HUES48 (cell line): ENCODE measurements around the gene SCAF8.
"Not testable (repeated sequence)": the region's sequence is repeated elsewhere in the genome, so short reads cannot be mapped to it uniquely, and the experiment has no call there.

ENCODE experiments used
- H3K27ac ChIP-seq: one replicate; pipeline ENCODE4 v1.7.0; 2013; ENCODE audit warnings: low read depth, low read length, inconsistent platforms
- H3K27me3 ChIP-seq: 2 replicates; pipeline ENCODE4 v1.6.1; 2013; ENCODE audit warnings: mild to moderate bottlenecking, low read length; ENCODE audit not compliant: control insufficient read depth, insufficient read depth
- H3K36me3 ChIP-seq: 2 replicates; pipeline ENCODE4 v1.6.1; 2013; ENCODE audit warnings: low read length; ENCODE audit not compliant: control insufficient read depth, insufficient read depth
- H3K4me1 ChIP-seq: 2 replicates; pipeline ENCODE4 v1.6.1; 2013; ENCODE audit warnings: mild to moderate bottlenecking, low read length; ENCODE audit not compliant: control insufficient read depth, insufficient read depth
- H3K4me3 ChIP-seq: 2 replicates; pipeline ENCODE4 v1.5.1; 2013; ENCODE audit warnings: mild to moderate bottlenecking, low read depth, low read length
- H3K9ac ChIP-seq: 2 replicates; pipeline ENCODE4 v1.6.1; 2013; ENCODE audit warnings: mild to moderate bottlenecking, low read depth, low read length, moderate library complexity
- H3K9me3 ChIP-seq: 2 replicates; pipeline ENCODE4 v1.6.1; 2013; ENCODE audit warnings: low read length; ENCODE audit not compliant: control insufficient read depth, insufficient read depth

SCAF8 gene

DNA sequence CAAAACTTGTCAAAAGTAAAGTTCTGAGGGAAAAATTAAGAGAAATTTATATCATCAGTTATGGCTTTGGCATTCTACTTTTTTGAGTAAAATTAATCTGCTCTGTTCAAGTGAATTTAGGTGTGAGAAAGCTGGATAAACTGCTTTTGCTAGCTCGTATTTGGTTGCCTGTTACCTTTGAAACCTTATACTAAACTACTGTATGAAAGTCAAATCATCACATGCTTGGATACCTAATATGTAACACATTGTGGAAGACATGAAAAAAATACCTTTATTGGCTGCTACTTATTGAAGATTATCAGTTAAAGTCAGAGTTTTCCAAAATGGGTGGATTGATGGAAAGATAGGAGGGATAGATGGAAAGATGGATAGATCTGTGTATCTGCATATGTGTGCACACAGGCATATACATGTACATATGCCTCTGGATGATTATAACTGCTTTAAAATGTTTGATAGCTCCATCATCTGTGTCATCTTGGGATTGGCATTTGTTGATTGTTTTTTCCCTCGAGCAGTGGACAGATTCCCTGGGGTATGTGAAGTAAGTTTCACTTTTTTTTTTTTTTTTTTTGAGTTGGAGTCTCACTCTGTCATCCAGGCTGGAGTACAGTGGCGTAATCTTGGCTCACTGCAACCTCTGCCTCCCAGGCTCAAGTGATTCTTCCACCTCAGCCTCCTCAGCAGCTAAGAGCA, 24.3 kb downstream of the SCAF8 start:
- no peaks in the 10 kb centered on the region for H3K9me3 ChIP-seq
- no peak overlapping the region for H3K4me3 ChIP-seq
- peaks cover 27% of the 10 kb centered on the region for H3K4me1 ChIP-seq
- H3K27ac ChIP-seq, result no peak overlapping the region
- no peaks in the 10 kb centered on the region for H3K36me3 ChIP-seq
- H3K27me3 ChIP-seq, result no peaks in the 10 kb centered on the region
- no peak overlapping the region for H3K9ac ChIP-seq

DNA sequence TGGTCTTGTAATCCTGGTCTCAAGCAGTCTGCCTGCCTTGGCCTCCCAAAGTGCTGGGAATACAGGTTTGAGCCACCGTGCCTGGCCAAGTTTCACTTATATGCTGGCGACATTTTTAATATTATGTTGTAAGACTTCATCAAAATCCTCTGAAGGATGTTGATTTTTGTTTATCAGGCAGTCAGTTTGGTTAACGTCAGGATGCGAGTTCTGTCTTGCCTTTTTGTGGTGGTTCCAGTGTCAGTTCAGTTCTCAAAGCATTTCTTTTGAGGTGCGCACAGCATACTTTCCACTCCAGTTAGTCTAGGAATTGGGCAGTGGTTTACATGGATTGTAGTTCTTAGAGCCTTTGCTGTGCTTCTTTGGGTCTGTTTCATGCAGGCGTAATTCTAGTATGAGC, 24.9 kb downstream of the SCAF8 start:
- Histone ChIP-seq H3K4me1 (peaks cover 31% of the 10 kb centered on the region), H3K4me3 (no peak overlapping the region), H3K27ac (no peak overlapping the region), H3K9me3 (no peaks in the 10 kb centered on the region), H3K27me3 (no peaks in the 10 kb centered on the region), H3K9ac (no peak overlapping the region), H3K36me3 (no peaks in the 10 kb centered on the region)

DNA sequence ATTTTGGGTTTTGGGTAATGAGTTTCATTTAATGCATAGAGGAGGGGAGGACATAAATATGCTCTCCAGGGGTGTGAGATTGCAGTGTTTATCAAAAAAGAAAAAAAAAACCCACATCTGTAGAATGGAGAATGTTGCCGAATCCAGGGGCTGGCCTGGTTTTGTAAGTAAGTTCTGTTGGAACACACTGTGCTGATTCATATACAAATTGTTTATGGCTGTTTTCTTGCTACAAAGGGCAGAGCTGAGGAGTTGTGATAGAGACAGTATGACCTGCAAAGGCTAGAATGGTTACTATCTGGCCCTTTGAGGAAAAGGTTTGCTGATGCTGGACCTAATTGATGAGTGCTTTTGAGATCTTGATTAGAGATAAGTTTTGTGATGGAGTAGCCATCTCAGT, 30.4 kb downstream of the SCAF8 start:
- Histone ChIP-seq H3K9ac (no peak overlapping the region), H3K9me3 (no peaks in the 10 kb centered on the region), H3K4me3 (no peak overlapping the region), H3K27ac (no peak overlapping the region), H3K27me3 (no peaks in the 10 kb centered on the region), H3K4me1 (peaks cover 16% of the 10 kb centered on the region), H3K36me3 (no peaks in the 10 kb centered on the region)

DNA sequence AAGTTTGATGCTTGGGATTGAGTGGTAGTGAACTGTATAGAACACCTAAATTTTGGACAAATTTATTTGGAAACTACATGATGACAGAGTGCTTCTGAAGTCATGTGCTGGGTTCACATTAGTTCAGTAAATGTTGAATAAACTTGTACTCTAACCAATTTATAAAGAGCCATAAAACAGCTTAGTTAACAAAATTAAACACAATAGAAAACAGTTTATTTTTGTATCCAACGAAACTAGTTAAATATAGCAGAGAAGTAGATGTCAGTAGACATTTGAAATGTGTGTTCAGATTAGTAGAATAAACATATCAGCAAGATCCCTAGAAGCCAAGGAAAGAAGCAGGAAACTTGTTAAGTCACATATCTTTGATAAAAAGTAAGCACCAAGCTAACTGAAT, 32.1 kb downstream of the SCAF8 start:
- H3K27ac ChIP-seq, result no peak overlapping the region

DNA sequence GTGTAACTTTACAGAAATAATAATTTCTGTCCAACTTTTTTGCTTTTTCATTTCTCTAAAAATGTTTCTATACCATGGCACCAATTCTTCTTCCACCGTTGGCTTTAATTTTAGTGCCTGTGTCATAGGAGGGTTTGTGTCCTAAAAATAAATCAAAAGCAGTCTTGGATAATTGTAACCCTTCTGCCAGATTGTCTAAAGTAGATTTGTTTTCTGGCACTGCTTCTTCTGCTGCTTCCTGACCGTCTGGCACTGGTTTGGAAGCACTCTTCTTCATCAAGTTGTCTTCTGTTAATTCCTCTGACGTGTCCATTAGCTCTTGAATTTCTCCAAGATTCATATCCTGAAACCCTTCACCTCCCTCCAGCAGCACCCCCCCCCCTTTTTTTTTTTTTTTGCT, 33.1 kb downstream of the SCAF8 start:
- Histone ChIP-seq H3K27ac (no peak overlapping the region), H3K36me3 (no peaks in the 10 kb centered on the region), H3K9ac (no peak overlapping the region), H3K4me3 (no peak overlapping the region), H3K4me1 (peaks cover 14% of the 10 kb centered on the region), H3K27me3 (no peaks in the 10 kb centered on the region), H3K9me3 (no peaks in the 10 kb centered on the region)

More for the DNA sequence above, 32.1 kb downstream of the SCAF8 start:
- H3K36me3 ChIP-seq, result no peaks in the 10 kb centered on the region
- no peaks in the 10 kb centered on the region for H3K9me3 ChIP-seq
- peaks cover 14% of the 10 kb centered on the region for H3K4me1 ChIP-seq
- H3K4me3 ChIP-seq, result no peak overlapping the region
- H3K9ac ChIP-seq, result no peak overlapping the region
- no peaks in the 10 kb centered on the region for H3K27me3 ChIP-seq

DNA sequence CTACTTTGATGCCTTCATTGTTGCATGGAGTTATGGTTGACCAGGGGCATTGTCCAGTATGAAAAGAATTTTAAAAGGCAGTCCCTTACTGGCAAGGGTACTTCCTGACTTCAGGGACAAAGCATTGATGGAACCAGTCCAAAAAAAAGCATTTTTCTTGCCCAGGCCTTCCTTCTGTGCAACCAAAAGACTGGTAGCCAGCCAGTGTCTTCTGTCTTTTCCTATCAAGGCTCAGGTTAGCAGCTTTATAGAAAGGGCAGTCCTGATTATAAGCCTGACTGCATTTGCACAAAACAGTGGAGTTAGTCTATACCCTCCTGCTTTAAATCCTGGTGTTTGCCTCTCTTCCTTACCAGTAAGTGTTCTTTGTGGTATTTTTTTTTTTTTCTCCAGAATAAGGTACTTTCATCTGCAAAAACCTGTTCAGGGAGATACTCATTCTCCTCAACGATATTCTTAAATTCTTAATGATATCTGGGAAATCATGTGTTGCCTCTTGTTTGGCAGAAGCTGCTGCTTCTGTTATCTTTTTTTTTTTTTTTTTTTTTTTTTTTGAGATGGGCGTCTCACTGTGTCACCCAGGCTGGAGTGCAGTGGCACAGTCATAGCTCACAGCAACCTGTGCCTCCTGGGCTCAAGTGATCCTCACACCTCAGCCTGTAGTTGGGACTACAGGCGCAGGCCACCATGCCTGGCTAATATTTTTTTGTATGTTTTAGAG, 33.9 kb downstream of the SCAF8 start:
- Histone ChIP-seq H3K9me3 (no peaks in the 10 kb centered on the region), H3K4me3 (no peak overlapping the region), H3K27ac (no peak overlapping the region), H3K9ac (no peak overlapping the region), H3K27me3 (no peaks in the 10 kb centered on the region), H3K4me1 (peaks cover 14% of the 10 kb centered on the region), H3K36me3 (no peaks in the 10 kb centered on the region)

DNA sequence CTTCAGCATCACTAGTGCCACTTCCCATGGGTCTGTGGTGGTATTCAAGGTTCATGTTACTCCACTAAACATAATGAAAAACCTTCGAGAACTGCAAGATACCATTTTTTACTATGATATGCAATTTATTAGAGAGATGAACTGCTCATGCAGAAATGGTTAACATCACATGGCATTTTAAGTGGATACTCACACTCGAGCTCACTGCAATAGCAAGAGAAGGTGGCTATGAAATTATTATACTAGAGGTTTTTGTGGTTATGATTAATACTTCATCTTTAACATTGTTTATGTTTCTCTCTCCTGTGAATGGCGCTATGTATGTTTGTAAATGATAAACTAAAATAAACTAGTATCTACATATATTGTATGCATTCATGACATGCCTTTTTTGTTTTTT, 35.1 kb downstream of the SCAF8 start:
- no peak overlapping the region for H3K9ac ChIP-seq
- no peaks in the 10 kb centered on the region for H3K27me3 ChIP-seq
- no peaks in the 10 kb centered on the region for H3K36me3 ChIP-seq
- no peaks in the 10 kb centered on the region for H3K9me3 ChIP-seq
- H3K27ac ChIP-seq, result no peak overlapping the region
- H3K4me3 ChIP-seq, result no peak overlapping the region
- H3K4me1 ChIP-seq, result peaks cover 8% of the 10 kb centered on the region

DNA sequence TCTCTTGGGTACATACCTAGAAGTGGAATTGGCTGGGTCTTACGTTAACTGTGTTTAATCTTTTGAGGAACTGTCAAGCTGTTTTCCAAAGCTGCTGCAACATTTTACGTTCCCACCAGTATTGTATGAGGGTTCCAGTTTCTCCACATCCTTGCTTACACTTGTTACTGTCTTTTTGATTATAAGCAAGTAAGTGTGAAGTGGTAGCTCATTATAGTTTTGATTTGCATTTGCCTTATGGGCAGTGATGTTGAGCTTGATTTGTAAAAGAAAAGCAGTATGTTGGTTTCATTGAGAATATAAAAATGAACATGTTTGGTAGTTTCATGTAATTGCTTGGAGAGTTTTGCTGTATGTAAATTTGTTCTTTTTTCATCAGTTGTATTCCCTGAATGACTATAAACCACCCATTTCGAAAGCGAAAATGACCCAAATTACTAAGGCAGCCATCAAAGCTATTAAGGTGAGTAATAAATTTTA, 40.4 kb downstream of the SCAF8 start:
- H3K27ac ChIP-seq, result no peak overlapping the region
- H3K9me3 ChIP-seq, result no peaks in the 10 kb centered on the region
- H3K27me3 ChIP-seq, result no peaks in the 10 kb centered on the region
- H3K4me1 ChIP-seq, result no peaks in the 10 kb centered on the region
- no peak overlapping the region for H3K9ac ChIP-seq
- no peak overlapping the region for H3K4me3 ChIP-seq
- peaks cover 19% of the 10 kb centered on the region for H3K36me3 ChIP-seq

DNA sequence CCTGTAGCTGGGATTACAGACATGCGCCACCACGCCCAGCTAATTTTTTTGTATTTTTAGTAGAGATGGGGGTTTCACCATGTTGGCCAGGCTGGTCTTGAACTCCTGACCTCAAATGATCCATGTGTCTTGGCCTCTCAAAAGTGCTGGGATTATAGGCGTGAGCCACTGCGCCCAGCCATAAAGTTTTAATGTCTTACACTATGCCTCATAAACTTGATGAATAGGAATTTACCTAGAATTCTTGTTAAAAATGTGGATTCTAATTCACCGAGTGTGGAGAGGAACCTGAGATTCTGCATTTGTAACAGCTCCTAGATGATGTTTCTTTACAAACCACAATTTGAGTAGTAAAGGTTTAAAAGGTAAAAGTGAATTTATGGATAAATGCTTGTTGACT, 45.9 kb downstream of the SCAF8 start:
- not testable (repeated sequence) for H3K27ac ChIP-seq, H3K4me3 ChIP-seq, H3K4me1 ChIP-seq, H3K9me3 ChIP-seq, H3K9ac ChIP-seq, H3K27me3 ChIP-seq
- peaks cover 50% of the 10 kb centered on the region for H3K36me3 ChIP-seq

DNA sequence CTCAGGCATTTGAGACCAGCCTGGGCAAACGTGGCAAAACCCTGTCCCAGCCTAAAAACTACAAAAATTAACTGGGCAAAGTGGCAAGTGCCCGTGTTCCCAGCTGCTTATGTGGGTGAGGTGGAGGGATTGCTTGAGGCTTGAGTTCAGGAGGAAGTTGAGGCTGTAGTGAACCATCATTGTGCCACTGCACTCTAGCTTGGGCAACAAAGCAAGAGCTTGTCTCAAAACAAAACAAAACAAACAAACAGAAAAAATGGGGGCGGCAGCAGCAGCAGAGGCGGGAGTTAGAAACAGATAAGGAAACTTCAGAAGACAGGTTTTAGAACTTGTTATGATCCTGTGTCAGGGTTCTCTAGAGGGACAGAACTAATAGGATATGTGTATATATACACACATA, 49.0 kb downstream of the SCAF8 start:
- Histone ChIP-seq H3K27me3 (no peaks in the 10 kb centered on the region), H3K4me1 (peaks cover 9% of the 10 kb centered on the region), H3K27ac (no peak overlapping the region), H3K9ac (no peak overlapping the region), H3K9me3 (no peaks in the 10 kb centered on the region), H3K36me3 (peaks cover 44% of the 10 kb centered on the region), H3K4me3 (no peak overlapping the region)

DNA sequence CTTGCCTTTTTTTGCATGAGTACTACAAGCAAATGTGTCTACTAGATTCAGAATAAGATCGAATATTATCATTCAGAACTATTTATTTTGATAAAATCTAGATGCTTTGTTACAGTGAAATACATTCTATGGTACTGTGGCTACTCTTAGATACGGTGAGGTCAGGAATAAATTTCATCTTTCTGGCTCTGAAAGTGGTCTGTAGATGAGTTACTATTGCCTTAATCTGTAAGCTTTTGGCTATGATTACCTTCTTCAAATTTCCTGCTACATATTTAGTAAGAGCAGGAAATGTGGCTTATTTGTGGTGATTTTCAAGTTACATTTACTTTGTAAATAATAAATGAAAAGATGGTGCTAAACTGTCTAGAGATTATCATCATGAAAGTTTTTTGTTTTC, 50.0 kb downstream of the SCAF8 start:
- Histone ChIP-seq H3K4me1 (peaks cover 9% of the 10 kb centered on the region), H3K9ac (no peak overlapping the region), H3K4me3 (no peak overlapping the region), H3K27me3 (no peaks in the 10 kb centered on the region), H3K9me3 (no peaks in the 10 kb centered on the region), H3K27ac (no peak overlapping the region), H3K36me3 (peaks cover 47% of the 10 kb centered on the region)
